ENCODE data around the gene OLFML3. TPM values are rescaled to one million over a fixed set of nuclear protein-coding genes. Genes with fewer than 3 reads are reported as not detected.

OLFML3 gene
- total and polyA plus RNA-seq, 2 of the 8 experiments (the other 6 are each of a cell fraction or from before 2014, with no cell fraction given), result 56.0 to 72.3 TPM

GRCh38 chr1:113999799-114000198 lies 20.5 kb downstream of the OLFML3 start (continued):
- TF ChIP-seq CHD7 (IDR thresholded peaks at IDR 0.05; ENCODE audit: insufficient replicate concordance, low read length) (no peak), EZH2 (IDR thresholded peaks at IDR 0.05; ENCODE audit: low read depth, low read length, severe bottlenecking) (no peak), KDM5A (IDR thresholded peaks at IDR 0.05; ENCODE audit: low read length) (no peak), GABPA (IDR thresholded peaks at IDR 0.05; ENCODE audit: borderline replicate concordance, insufficient read depth, low read length) (no peak), KDM4A (IDR thresholded peaks at IDR 0.05; ENCODE audit: low read depth, low read length, severe bottlenecking) (no peak), SUZ12 (IDR thresholded peaks at IDR 0.05; ENCODE audit: low read length) (no peak), TAF7 (optimal IDR thresholded peaks at IDR 0.05; ENCODE audit: borderline replicate concordance, low read depth, low read length) (no peak), ZNF274 (IDR thresholded peaks at IDR 0.05; ENCODE audit: borderline replicate concordance, extremely low read depth, low read length) (no peak), TEAD4 (IDR thresholded peaks at IDR 0.05; ENCODE audit: low read depth, low read length) (no peak), BACH1 (IDR thresholded peaks at IDR 0.05; ENCODE audit: low read length) (no peak), MAFK (IDR thresholded peaks at IDR 0.05; ENCODE audit: low read depth, low read length) (no peak), SP2 (IDR thresholded peaks at IDR 0.05; ENCODE audit: low read length) (no peak)

All from H1 (cell line).